ENCODE measurements around the gene HSD17B7.

GRCh38 chr1:162835157-162835899 is 44.8 kb downstream of the HSD17B7 start:
- TF ChIP-seq CTCF (IDR thresholded peaks at IDR 0.05) = no peak
- TF ChIP-seq EZH2 (IDR thresholded peaks at IDR 0.05; ENCODE audit: borderline replicate concordance, insufficient read depth, low read depth, low read length, poor library complexity, severe bottlenecking) = no peak

Measured in B cell (primary cell).